Muscle layer of colon (tissue), 2 donors: ENCODE data around the gene MCU.

Experiments used
- H3K27ac ChIP-seq: one replicate; pipeline ENCODE4 v1.7.0; 2013; ENCODE audit warnings: low read depth, mild to moderate bottlenecking, low read length, moderate library complexity
- H3K27me3 ChIP-seq, 2 donors: one replicate each; pipeline ENCODE4 v1.7.0; 2013; ENCODE audit warnings: low read length in 2 of 2, mild to moderate bottlenecking in 2 of 2; ENCODE audit not compliant: insufficient read depth in 2 of 2, control insufficient read depth in 1 of 2
- H3K36me3 ChIP-seq: one replicate; pipeline ENCODE4 v1.7.0; 2013; ENCODE audit warnings: mild to moderate bottlenecking, low read length; ENCODE audit not compliant: insufficient read depth
- H3K4me1 ChIP-seq: one replicate; pipeline ENCODE4 v1.7.0; 2013; ENCODE audit warnings: mild to moderate bottlenecking, low read length; ENCODE audit not compliant: insufficient read depth
- H3K4me3 ChIP-seq, 2 donors: one replicate each; pipeline ENCODE4 v1.7.0; 2013; ENCODE audit warnings: low read length in 2 of 2, low read depth in 1 of 2, mild to moderate bottlenecking in 1 of 2, moderate library complexity in 1 of 2
- H3K9ac ChIP-seq: one replicate; pipeline ENCODE4 v1.7.0; 2013; ENCODE audit warnings: low read length
- H3K9me3 ChIP-seq: one replicate; pipeline ENCODE4 v1.7.0; 2013; ENCODE audit warnings: mild to moderate bottlenecking, low read length
- donor health status: abdominal sarcoma.
- donor health status: Adenocarcinoma of cecum.

Gene MCU

GRCh38 chr10:72831696-72832409 lies 139.9 kb downstream of the MCU start:
- Histone ChIP-seq H3K9me3 (no peaks in the 10 kb centered on the region), H3K27ac (no peak overlapping the region), H3K4me1 (peaks cover 7% of the 10 kb centered on the region), H3K36me3 (no peaks in the 10 kb centered on the region), H3K9ac (no peak overlapping the region), H3K4me3 (no peak overlapping the region), H3K27me3 (no peaks in the 10 kb centered on the region)

- Histone ChIP-seq H3K36me3 (no peaks in the 10 kb centered on the region), H3K4me3 (no peak overlapping the region), H3K9ac (no peak overlapping the region), H3K27me3 (no peaks in the 10 kb centered on the region), H3K9me3 (no peaks in the 10 kb centered on the region), H3K27ac (no peak overlapping the region), H3K4me1 (peaks cover 7% of the 10 kb centered on the region)
These were observed 140.8 kb downstream of the MCU start for GRCh38 chr10:72832701-72833100.

GRCh38 chr10:72834183-72834825 lies 142.4 kb downstream of the MCU start:
- Histone ChIP-seq H3K4me1 (peaks cover 7% of the 10 kb centered on the region), H3K27me3 (no peaks in the 10 kb centered on the region), H3K27ac (no peak overlapping the region), H3K36me3 (no peaks in the 10 kb centered on the region), H3K4me3 (no peak overlapping the region), H3K9me3 (no peaks in the 10 kb centered on the region), H3K9ac (no peak overlapping the region)

GRCh38 chr10:72840319-72840718 lies 148.4 kb downstream of the MCU start:
- H3K4me3 ChIP-seq = no peak overlapping the region

GRCh38 chr10:72841487-72841886 lies 149.5 kb downstream of the MCU start:
- Histone ChIP-seq H3K27me3 (no peaks in the 10 kb centered on the region), H3K4me1 (no peaks in the 10 kb centered on the region), H3K9me3 (no peaks in the 10 kb centered on the region), H3K36me3 (no peaks in the 10 kb centered on the region), H3K9ac (no peak overlapping the region), H3K27ac (no peak overlapping the region), H3K4me3 (no peak overlapping the region)

More at GRCh38 chr10:72840319-72840718, 148.4 kb downstream of the MCU start:
- H3K27me3 ChIP-seq = no peaks in the 10 kb centered on the region
- no peak overlapping the region for H3K9ac ChIP-seq
- no peaks in the 10 kb centered on the region for H3K36me3 ChIP-seq
- no peak overlapping the region for H3K27ac ChIP-seq
- H3K4me1 ChIP-seq = no peaks in the 10 kb centered on the region
- H3K9me3 ChIP-seq = no peaks in the 10 kb centered on the region

GRCh38 chr10:72842164-72842563 lies 150.2 kb downstream of the MCU start:
- Histone ChIP-seq H3K4me1 (no peaks in the 10 kb centered on the region), H3K9ac (no peak overlapping the region), H3K9me3 (no peaks in the 10 kb centered on the region), H3K36me3 (no peaks in the 10 kb centered on the region), H3K27me3 (no peaks in the 10 kb centered on the region), H3K4me3 (no peak overlapping the region), H3K27ac (no peak overlapping the region)

GRCh38 chr10:72846238-72846637 lies 154.3 kb downstream of the MCU start:
- H3K4me1 ChIP-seq = no peaks in the 10 kb centered on the region
- H3K27me3 ChIP-seq = no peaks in the 10 kb centered on the region
- H3K9me3 ChIP-seq = no peaks in the 10 kb centered on the region
- H3K9ac ChIP-seq = no peak overlapping the region
- no peaks in the 10 kb centered on the region for H3K36me3 ChIP-seq
- no peak overlapping the region for H3K27ac ChIP-seq
- no peak overlapping the region for H3K4me3 ChIP-seq

GRCh38 chr10:72847681-72848080 lies 155.7 kb downstream of the MCU start:
- Histone ChIP-seq H3K9ac (no peak overlapping the region), H3K27me3 (no peaks in the 10 kb centered on the region), H3K4me1 (no peaks in the 10 kb centered on the region), H3K4me3 (no peak overlapping the region), H3K36me3 (no peaks in the 10 kb centered on the region), H3K9me3 (no peaks in the 10 kb centered on the region), H3K27ac (no peak overlapping the region)

- no peak overlapping the region for H3K9ac ChIP-seq
- no peaks in the 10 kb centered on the region for H3K36me3 ChIP-seq
- no peaks in the 10 kb centered on the region for H3K4me1 ChIP-seq
- no peak overlapping the region for H3K27ac ChIP-seq
- H3K27me3 ChIP-seq = no peaks in the 10 kb centered on the region
- no peak overlapping the region for H3K4me3 ChIP-seq
- H3K9me3 ChIP-seq = no peaks in the 10 kb centered on the region
These were observed 158.9 kb downstream of the MCU start for GRCh38 chr10:72850861-72851260.

GRCh38 chr10:72851509-72851908 lies 159.6 kb downstream of the MCU start:
- Histone ChIP-seq H3K9me3 (no peaks in the 10 kb centered on the region), H3K27ac (no peak overlapping the region), H3K4me3 (no peak overlapping the region), H3K27me3 (no peaks in the 10 kb centered on the region), H3K9ac (no peak overlapping the region), H3K4me1 (no peaks in the 10 kb centered on the region), H3K36me3 (no peaks in the 10 kb centered on the region)

- no peaks in the 10 kb centered on the region for H3K36me3 ChIP-seq
- no peak overlapping the region for H3K4me3 ChIP-seq
- no peak overlapping the region for H3K9ac ChIP-seq
- no peaks in the 10 kb centered on the region for H3K4me1 ChIP-seq
- no peaks in the 10 kb centered on the region for H3K9me3 ChIP-seq
- H3K27ac ChIP-seq = no peak overlapping the region
- no peaks in the 10 kb centered on the region for H3K27me3 ChIP-seq
These were observed 160.6 kb downstream of the MCU start for GRCh38 chr10:72852508-72852907.

GRCh38 chr10:72855129-72855528 lies 163.2 kb downstream of the MCU start:
- Histone ChIP-seq H3K4me3 (no peak overlapping the region), H3K9ac (no peak overlapping the region), H3K27ac (no peak overlapping the region), H3K36me3 (peaks cover 4% of the 10 kb centered on the region), H3K4me1 (no peaks in the 10 kb centered on the region), H3K27me3 (no peaks in the 10 kb centered on the region), H3K9me3 (no peaks in the 10 kb centered on the region)
